K562 (cell line): ENCODE results near the gene LAMTOR4. TPM values are rescaled to one million over a fixed set of nuclear protein-coding genes. Genes with fewer than 3 reads are reported as not detected.

Source experiments
- ATF3 ChIP-seq, 2 experiments: fragments of 450-650 bp in 1 of 2; sonication (generic) in 1 of 2; formaldehyde crosslinking in 1 of 2; IDR thresholded peaks in 1 of 2; conservative IDR thresholded peaks in 1 of 2; 2 replicates each; pipeline versions ENCODE4 v1.6.1 to v1.8.1; 2016 to 2023; ENCODE audit warnings: mild to moderate bottlenecking in 2 of 2, moderate library complexity in 2 of 2, inconsistent platforms in 1 of 2, missing genetic modification reagents in 1 of 2
- BDP1 ChIP-seq: IDR thresholded peaks from 3 replicates; pipeline ENCODE4 v1.6.1; 2011; ENCODE audit not compliant: insufficient read length, insufficient read depth
- CBX5 ChIP-seq: IDR thresholded peaks from 2 replicates; pipeline ENCODE4 v1.6.1; 2014; ENCODE audit warnings: low read depth, borderline replicate concordance
- CC2D1A ChIP-seq: fragments of 450-650 bp; IDR thresholded peaks from 2 replicates; pipeline ENCODE4 v1.6.1; 2017; ENCODE audit warnings: mild to moderate bottlenecking
- DACH1 ChIP-seq: fragments of 450-650 bp; IDR thresholded peaks from 2 replicates; pipeline ENCODE4 v1.6.1; 2018; ENCODE audit not compliant: partially characterized antibody
- E2F4 ChIP-seq: sonication (generic); formaldehyde crosslinking; IDR thresholded peaks from 2 replicates; pipeline ENCODE4 v1.8.0; 2022; ENCODE audit warnings: mild to moderate bottlenecking, low read depth, missing genetic modification reagents
- FOS ChIP-seq: IDR thresholded peaks from 3 replicates; pipeline ENCODE4 v1.6.1; 2011; ENCODE audit not compliant: insufficient read length; ENCODE audit errors: extremely low read depth
- GABPA ChIP-seq: fragments of 200-800 bp; sonication (Bioruptor generic); conservative IDR thresholded peaks from 2 replicates; pipeline ENCODE4 v1.6.1; 2016; ENCODE audit warnings: low read depth, missing genetic modification characterization, missing compliant biosample characterization
- HEY1 ChIP-seq: fragments of 250-450 bp; sonication (Bioruptor Pico); IDR thresholded peaks from 2 replicates; pipeline ENCODE4 v1.5.0; 2020; ENCODE audit warnings: mild to moderate bottlenecking, moderate library complexity, borderline replicate concordance
- HNRNPK ChIP-seq: fragments of 200-400 bp; formaldehyde crosslinking; IDR thresholded peaks from one replicate; pipeline ENCODE4 v1.6.1; 2018; ENCODE audit warnings: mild to moderate bottlenecking, low read depth, low read length; ENCODE audit not compliant: poor library complexity, severe bottlenecking
- KLF6 ChIP-seq: fragments of 250-450 bp; sonication (Bioruptor Pico); IDR thresholded peaks from 2 replicates; pipeline ENCODE4 v1.4.0; 2020; ENCODE audit warnings: mild to moderate bottlenecking, moderate library complexity, borderline replicate concordance
- LEF1 ChIP-seq: fragments of 450-650 bp; IDR thresholded peaks from 2 replicates; pipeline ENCODE4 v1.6.1; 2016; ENCODE audit warnings: mild to moderate bottlenecking
- NBN ChIP-seq: fragments of 450-650 bp; IDR thresholded peaks from 2 replicates; pipeline ENCODE4 v1.6.1; 2016; ENCODE audit warnings: low read depth, mild to moderate bottlenecking
- NR1H2 ChIP-seq: sonication (generic); formaldehyde crosslinking; IDR thresholded peaks from 2 replicates; pipeline ENCODE4 v1.4.0; 2020; ENCODE audit warnings: mild to moderate bottlenecking, missing genetic modification reagents
- PHF8 ChIP-seq: fragments of 200-600 bp; sonication (generic); IDR thresholded peaks from 2 replicates; pipeline ENCODE4 v1.6.1; 2012; ENCODE audit warnings: mixed run types, mild to moderate bottlenecking, inconsistent platforms, low read length, moderate library complexity, borderline replicate concordance
- PHTF2 ChIP-seq: fragments of 250-450 bp; sonication (Bioruptor Pico); IDR thresholded peaks from 2 replicates; pipeline ENCODE4 v1.5.0; 2021; ENCODE audit warnings: mild to moderate bottlenecking
- PML ChIP-seq: IDR thresholded peaks from 2 replicates; pipeline ENCODE4 v1.6.1; 2012; ENCODE audit warnings: low read length, inconsistent platforms
- POLR2A ChIP-seq: fragments of 450-650 bp; conservative IDR thresholded peaks from 2 replicates; pipeline ENCODE4 v1.6.1; 2016
- POLR2AphosphoS5 ChIP-seq: IDR thresholded peaks from 2 replicates; pipeline ENCODE4 v1.6.1; 2011; ENCODE audit warnings: mild to moderate bottlenecking, low read depth, low read length, moderate library complexity; ENCODE audit not compliant: control insufficient read depth, insufficient read depth
- RB1 ChIP-seq: fragments of 450-650 bp; IDR thresholded peaks from 2 replicates; pipeline ENCODE4 v1.6.1; 2017; ENCODE audit warnings: low read depth, mild to moderate bottlenecking
- SMARCA5 ChIP-seq: fragments of 450-650 bp; IDR thresholded peaks from 2 replicates; pipeline ENCODE4 v1.6.1; 2016
- SOX6 ChIP-seq: fragments of 450-650 bp; IDR thresholded peaks from 2 replicates; pipeline ENCODE4 v1.6.1; 2014; ENCODE audit warnings: mild to moderate bottlenecking
- SP2 ChIP-seq: IDR thresholded peaks from 2 replicates; pipeline ENCODE4 v1.6.1; 2011; ENCODE audit warnings: mild to moderate bottlenecking, low read depth, low read length, moderate library complexity; ENCODE audit not compliant: poor library complexity, severe bottlenecking; ENCODE audit errors: extremely low read depth
- ZFP30 ChIP-seq: fragments of 250-450 bp; sonication (Bioruptor Pico); IDR thresholded peaks from 2 replicates; pipeline ENCODE4 v1.8.0; 2022; ENCODE audit warnings: moderate library complexity, mild to moderate bottlenecking, inconsistent platforms, borderline replicate concordance
- ZFP91 ChIP-seq: sonication (generic); formaldehyde crosslinking; IDR thresholded peaks from 2 replicates; pipeline ENCODE4 v1.8.0; 2022; ENCODE audit warnings: mild to moderate bottlenecking, missing genetic modification reagents
- ZNF507 ChIP-seq: conservative IDR thresholded peaks from 2 replicates; pipeline ENCODE4 v1.6.1; 2017; ENCODE audit warnings: missing genetic modification characterization, missing compliant biosample characterization
- ZNF696 ChIP-seq: fragments of 250-450 bp; sonication (Bioruptor Pico); conservative IDR thresholded peaks from 2 replicates; pipeline ENCODE4 v1.4.0; 2020; ENCODE audit warnings: mild to moderate bottlenecking, moderate library complexity
- polyA plus RNA-seq, 8 experiments: library from polyadenylated mRNA; depleted of rRNA in 4 of 8; stranded (reverse) in 5 of 8; unstranded in 3 of 8; fragments of >200 nt; fragmentation: Nextera tagmentation in 2 of 8; fragmentation: Illumina TruSeq in 1 of 8; extraction: Ambion mirVana in 2 of 8; extraction: Trizol in 1 of 8; gene quantifications; 2 replicates each; pipeline versions ENCODE4 v1.2.1 to v1.2.3, GENCODE V29; 2011 to 2014; ENCODE audit warnings: inconsistent platforms in 1 of 8, missing spikeins in 1 of 8
- total RNA-seq, 7 experiments: library from RNA; depleted of rRNA in 6 of 7; stranded (reverse); fragments of >200 nt in 6 of 7; fragmentation: Illumina TruSeq in 2 of 7; extraction: Trizol in 2 of 7; gene quantifications; 2 replicates each; pipeline versions ENCODE4 v1.2.1 to v1.2.3, GENCODE V29; 2011 to 2021; ENCODE audit warnings: low replicate concordance in 1 of 7

The LAMTOR4 gene
- total and polyA plus RNA-seq, 9 of the 15 experiments (the other 6 are each of a cell fraction or from before 2014, with no cell fraction given), result 79.6 to 314 (median 195) TPM

- TF ChIP-seq PHF8 (no peak), ZFP91 (CRISPR knock-in tag) (peak; percentile 88), SMARCA5 (peak; percentile 69; the same call in 1 of the 2 replicates), ZFP30 (CRISPR knock-in tag) (no peak), SP2 (no peak), DACH1 (no peak), KLF6 (CRISPR knock-in tag) (no peak), POLR2A (peak; percentile 38; the same call in 1 of the 2 replicates), BDP1 (no peak), HNRNPK (no peak), POLR2AphosphoS5 (peak; percentile 36; the same call in 1 of the 2 replicates), CBX5 (no peak), GABPA (tag) (no peak), SOX6 (peak; percentile 46; the same call in 1 of the 2 replicates), ZNF696 (no peak), NR1H2 (CRISPR knock-in tag) (no peak), RB1 (no peak), LEF1 (peak; percentile 52; the same call in 1 of the 2 replicates), PHTF2 (CRISPR knock-in tag) (no peak), CC2D1A (no peak), PML (peak; percentile 38; the same call in 1 of the 2 replicates), HEY1 (CRISPR knock-in tag) (no peak), ATF3 (IDR thresholded peaks at IDR 0.05) (peak; percentile 97), ATF3 (CRISPR knock-in tag; conservative IDR thresholded peaks at IDR 0.05) (no peak), ZNF507 (tag) (no peak), E2F4 (CRISPR knock-in tag) (no peak), FOS (no peak), NBN (no peak)
Observed at GRCh38 chr7:100157334-100158228, 8.9 kb downstream of the LAMTOR4 start (continued).
